ENCODE measurements around the gene SSC5D. TPM values are rescaled to one million over a fixed set of nuclear protein-coding genes. Genes with fewer than 3 reads are reported as not detected.

The SSC5D gene
- polyA plus RNA-seq, 1 of the 3 experiments (the other 2 are of a cell fraction) = 4.9 TPM

DNA sequence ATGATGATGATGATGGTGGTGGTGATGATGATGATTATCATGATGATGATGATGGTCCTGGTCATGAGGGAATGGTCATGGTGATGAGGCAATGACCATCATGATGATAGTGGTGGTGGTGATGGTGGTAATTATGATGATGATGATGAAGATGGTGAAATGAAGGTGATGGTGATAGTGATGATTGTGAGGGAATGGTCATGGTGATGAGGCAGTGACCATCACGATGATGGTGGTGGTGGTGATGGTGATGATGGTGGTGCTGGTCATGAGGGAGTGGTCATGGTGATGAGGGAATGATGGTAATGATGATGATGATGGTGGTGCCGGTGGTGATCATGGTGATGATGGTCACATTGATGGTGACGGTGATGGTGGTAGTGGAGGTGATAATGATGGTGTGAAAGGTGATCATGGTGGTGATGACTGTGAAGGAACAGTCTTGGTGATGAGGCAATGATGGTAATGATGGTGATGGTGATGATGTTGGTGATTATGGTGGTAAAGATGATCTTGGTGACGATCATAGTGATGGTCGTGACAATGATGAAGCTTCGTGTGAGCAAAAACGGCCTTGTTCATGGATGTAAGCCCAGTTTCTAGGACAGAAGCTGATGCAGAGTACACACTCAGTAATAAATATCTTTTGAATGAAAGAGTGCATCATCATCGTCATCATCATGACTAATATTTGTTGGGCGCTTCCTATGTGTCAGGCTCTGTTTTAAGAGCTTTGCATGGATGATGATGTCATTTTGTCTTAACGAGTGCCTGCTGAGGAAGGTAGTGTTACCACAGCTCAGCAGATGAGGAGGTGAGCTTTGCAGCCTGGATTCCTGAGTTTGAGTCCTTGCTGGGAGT, 31.4 kb downstream of the SSC5D start:
- Histone ChIP-seq H3F3A (replicated peaks; ENCODE audit: insufficient read depth) (peaks cover 4% of the 10 kb centered on the region), H3K27ac (ENCODE audit: low read depth in 2 of 2, low read length in 1 of 2) (peak overlapping the region in 1 of 2 experiments; percentile 37; a peak in 1 of 4 replicates), H3K79me2 (ENCODE audit: insufficient read depth) (no peaks in the 10 kb centered on the region), H3K36me3 (replicated peaks in 1 of 2; ENCODE audit: control insufficient read depth in 1 of 2, insufficient read depth in 2 of 2, low read length in 1 of 2) (no peaks in the 10 kb centered on the region), H2AFZ (ENCODE audit: low read depth) (no peak overlapping the region), H3K9me2 (no peaks in the 10 kb centered on the region), H3K4me3 (ENCODE audit: low read depth in 2 of 2, low read length in 1 of 2) (no peak overlapping the region), H3K27me3 (ENCODE audit: insufficient read depth) (no peaks in the 10 kb centered on the region), H3K9me3 (no peaks in the 10 kb centered on the region), H4K20me1 (ENCODE audit: insufficient read depth) (no peaks in the 10 kb centered on the region), H3K4me2 (no peak overlapping the region), H3K9ac (no peak overlapping the region), H3K4me1 (ENCODE audit: control insufficient read depth in 1 of 2, insufficient read depth in 2 of 2, low read depth in 1 of 2, low read length in 1 of 2) (peaks cover 0 to 13% of the 10 kb centered on the region in 2 experiments; a peak in 1 of 4 replicates)
- 63% methylated on average over 10 of the region's 10 CpGs for WGBS (ENCODE audit: low lambda C conversion rate)
- TF ChIP-seq EP300 (IDR thresholded peaks at IDR 0.05; ENCODE audit: borderline replicate concordance in 1 of 2, low read depth in 1 of 2, low read length in 1 of 2) (no peak), CHD2 (IDR thresholded peaks at IDR 0.05; ENCODE audit: low read length, partially characterized antibody) (no peak), SMC3 (IDR thresholded peaks at IDR 0.05; ENCODE audit: low read depth, low read length) (no peak), MXI1 (IDR thresholded peaks at IDR 0.05; ENCODE audit: low read depth, low read length) (no peak), SIN3A (IDR thresholded peaks at IDR 0.05; ENCODE audit: borderline replicate concordance, low read depth, low read length) (no peak), JUND (IDR thresholded peaks at IDR 0.05) (no peak), TEAD4 (IDR thresholded peaks at IDR 0.05; ENCODE audit: borderline replicate concordance, insufficient read depth) (no peak), RFX5 (IDR thresholded peaks at IDR 0.05; ENCODE audit: low read length) (no peak), ELF1 (IDR thresholded peaks at IDR 0.05) (no peak), NFIC (IDR thresholded peaks at IDR 0.05; ENCODE audit: borderline replicate concordance) (no peak), NRF1 (IDR thresholded peaks at IDR 0.05; ENCODE audit: low read depth, low read length) (no peak), EZH2phosphoT487 (IDR thresholded peaks at IDR 0.05; ENCODE audit: borderline replicate concordance, low read depth) (no peak)
- TF ChIP-seq, protein P1, sequence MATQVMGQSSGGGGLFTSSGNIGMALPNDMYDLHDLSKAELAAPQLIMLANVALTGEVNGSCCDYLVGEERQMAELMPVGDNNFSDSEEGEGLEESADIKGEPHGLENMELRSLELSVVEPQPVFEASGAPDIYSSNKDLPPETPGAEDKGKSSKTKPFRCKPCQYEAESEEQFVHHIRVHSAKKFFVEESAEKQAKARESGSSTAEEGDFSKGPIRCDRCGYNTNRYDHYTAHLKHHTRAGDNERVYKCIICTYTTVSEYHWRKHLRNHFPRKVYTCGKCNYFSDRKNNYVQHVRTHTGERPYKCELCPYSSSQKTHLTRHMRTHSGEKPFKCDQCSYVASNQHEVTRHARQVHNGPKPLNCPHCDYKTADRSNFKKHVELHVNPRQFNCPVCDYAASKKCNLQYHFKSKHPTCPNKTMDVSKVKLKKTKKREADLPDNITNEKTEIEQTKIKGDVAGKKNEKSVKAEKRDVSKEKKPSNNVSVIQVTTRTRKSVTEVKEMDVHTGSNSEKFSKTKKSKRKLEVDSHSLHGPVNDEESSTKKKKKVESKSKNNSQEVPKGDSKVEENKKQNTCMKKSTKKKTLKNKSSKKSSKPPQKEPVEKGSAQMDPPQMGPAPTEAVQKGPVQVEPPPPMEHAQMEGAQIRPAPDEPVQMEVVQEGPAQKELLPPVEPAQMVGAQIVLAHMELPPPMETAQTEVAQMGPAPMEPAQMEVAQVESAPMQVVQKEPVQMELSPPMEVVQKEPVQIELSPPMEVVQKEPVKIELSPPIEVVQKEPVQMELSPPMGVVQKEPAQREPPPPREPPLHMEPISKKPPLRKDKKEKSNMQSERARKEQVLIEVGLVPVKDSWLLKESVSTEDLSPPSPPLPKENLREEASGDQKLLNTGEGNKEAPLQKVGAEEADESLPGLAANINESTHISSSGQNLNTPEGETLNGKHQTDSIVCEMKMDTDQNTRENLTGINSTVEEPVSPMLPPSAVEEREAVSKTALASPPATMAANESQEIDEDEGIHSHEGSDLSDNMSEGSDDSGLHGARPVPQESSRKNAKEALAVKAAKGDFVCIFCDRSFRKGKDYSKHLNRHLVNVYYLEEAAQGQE (IDR thresholded peaks at IDR 0.05; ENCODE audit: low read depth, low read length) = no peak
- TF ChIP-seq, protein P2, sequence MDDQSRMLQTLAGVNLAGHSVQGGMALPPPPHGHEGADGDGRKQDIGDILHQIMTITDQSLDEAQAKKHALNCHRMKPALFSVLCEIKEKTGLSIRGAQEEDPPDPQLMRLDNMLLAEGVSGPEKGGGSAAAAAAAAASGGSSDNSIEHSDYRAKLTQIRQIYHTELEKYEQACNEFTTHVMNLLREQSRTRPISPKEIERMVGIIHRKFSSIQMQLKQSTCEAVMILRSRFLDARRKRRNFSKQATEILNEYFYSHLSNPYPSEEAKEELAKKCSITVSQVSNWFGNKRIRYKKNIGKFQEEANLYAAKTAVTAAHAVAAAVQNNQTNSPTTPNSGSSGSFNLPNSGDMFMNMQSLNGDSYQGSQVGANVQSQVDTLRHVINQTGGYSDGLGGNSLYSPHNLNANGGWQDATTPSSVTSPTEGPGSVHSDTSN (IDR thresholded peaks at IDR 0.05) = no peak
- TF ChIP-seq, protein P3, sequence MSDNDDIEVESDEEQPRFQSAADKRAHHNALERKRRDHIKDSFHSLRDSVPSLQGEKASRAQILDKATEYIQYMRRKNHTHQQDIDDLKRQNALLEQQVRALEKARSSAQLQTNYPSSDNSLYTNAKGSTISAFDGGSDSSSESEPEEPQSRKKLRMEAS (IDR thresholded peaks at IDR 0.05; ENCODE audit: low read depth) = no peak
- TF ChIP-seq, protein P4, sequence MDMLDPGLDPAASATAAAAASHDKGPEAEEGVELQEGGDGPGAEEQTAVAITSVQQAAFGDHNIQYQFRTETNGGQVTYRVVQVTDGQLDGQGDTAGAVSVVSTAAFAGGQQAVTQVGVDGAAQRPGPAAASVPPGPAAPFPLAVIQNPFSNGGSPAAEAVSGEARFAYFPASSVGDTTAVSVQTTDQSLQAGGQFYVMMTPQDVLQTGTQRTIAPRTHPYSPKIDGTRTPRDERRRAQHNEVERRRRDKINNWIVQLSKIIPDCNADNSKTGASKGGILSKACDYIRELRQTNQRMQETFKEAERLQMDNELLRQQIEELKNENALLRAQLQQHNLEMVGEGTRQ (IDR thresholded peaks at IDR 0.05; ENCODE audit: borderline replicate concordance, low read depth, low read length) = no peak
- ChIA-PET CTCF (interaction anchor here (0.8 to 1.3 kb wide), 5 partner anchors 15 to 359 kb away, joined by 3 to 5 read pairs (median 3); no protein-coding TSS in a partner anchor), POLR2A (no interaction called here)
- DNase-seq = no peak
